ENCODE results near the gene TTC34.
"Not testable (repeated sequence)": the region's sequence is repeated elsewhere in the genome, so short reads cannot be mapped to it uniquely, and the experiment has no call there.

The TTC34 gene

DNA sequence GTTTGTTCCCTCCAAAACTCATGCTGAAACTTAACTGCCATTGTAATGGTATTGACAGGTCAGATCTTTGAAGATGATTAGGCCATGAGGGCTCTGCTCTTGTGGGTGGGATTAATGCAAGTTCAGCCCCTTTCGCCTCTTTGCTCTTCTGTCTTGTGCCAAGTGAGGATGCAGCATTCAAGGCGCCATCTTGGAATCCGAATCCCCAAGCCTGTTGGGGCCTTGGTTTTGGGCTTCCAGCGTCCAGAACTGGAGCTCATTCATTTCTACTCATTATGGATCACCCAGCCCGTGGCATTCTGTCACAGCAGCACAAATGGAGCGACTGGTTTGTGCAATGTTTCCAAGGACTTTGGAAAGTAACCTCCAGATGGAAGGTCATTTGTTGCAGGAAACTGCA lies 5.6 kb downstream of the TTC34 start:
- FAIRE-seq: no peak

DNA sequence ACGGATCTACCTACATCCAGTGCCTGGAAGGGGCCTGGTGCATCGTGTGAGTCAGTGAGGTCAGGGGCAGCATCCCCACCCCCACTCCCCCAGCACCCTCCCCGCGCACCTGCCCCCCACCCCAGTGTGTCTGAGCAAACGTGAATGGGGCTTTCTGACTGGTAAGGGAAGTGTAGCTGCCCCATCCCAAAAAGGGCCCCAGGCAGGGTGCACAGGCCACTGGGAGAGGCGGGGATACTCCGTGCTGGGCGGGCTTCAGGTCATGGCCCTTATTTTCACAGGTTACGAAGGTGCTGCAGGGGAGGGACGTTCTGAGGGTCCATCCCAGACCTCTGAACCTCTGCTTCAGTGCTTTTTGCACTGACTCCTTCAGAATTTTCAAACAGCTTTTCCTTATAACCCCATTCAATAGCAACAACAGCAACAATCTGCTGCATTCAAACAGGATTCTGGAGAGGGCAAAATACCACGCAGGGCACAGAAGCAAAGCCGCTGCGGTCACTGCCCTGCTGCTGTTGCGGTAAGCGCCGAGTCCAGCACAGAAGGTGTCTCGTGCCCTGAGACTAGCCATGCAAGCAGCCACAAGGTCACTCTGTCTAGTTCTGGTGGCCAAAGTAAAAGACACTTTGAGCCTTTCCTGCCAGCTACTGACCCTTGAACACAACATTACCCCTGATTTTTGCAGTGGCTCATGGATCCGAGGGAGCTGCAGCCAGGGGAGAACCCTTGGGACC lies 10.3 kb downstream of the TTC34 start:
- no peak for FAIRE-seq

DNA sequence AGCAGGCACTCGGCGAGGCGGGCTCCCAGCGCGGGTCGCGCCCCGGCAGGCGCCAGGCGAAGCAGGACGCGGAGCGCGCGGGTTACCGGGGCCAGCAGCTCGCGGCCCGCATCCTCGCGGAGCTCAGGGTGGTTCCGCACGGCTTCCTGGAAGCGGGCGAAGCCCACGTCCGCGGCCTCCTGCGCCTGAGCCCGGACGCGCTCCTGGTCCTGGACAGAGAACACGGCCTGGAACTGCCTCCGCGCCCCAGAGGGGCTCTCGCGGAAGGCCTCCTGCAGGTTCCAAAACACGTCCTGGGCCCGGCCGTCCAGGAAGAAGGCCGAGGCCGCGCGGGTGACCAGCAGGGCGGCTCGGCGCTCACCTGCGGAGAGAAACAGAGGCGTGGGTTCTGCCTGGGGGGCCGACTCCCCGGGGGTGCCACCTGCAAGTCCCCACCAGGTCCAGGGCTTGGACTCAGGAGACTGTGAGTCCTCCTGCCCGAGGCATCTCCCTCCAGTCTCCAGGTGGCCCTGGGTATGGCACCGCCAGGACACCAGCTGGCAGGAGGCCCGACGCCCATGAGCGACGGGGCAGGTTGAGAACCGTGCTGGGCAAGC lies 11.4 kb downstream of the TTC34 start:
- FAIRE-seq: no peak

DNA sequence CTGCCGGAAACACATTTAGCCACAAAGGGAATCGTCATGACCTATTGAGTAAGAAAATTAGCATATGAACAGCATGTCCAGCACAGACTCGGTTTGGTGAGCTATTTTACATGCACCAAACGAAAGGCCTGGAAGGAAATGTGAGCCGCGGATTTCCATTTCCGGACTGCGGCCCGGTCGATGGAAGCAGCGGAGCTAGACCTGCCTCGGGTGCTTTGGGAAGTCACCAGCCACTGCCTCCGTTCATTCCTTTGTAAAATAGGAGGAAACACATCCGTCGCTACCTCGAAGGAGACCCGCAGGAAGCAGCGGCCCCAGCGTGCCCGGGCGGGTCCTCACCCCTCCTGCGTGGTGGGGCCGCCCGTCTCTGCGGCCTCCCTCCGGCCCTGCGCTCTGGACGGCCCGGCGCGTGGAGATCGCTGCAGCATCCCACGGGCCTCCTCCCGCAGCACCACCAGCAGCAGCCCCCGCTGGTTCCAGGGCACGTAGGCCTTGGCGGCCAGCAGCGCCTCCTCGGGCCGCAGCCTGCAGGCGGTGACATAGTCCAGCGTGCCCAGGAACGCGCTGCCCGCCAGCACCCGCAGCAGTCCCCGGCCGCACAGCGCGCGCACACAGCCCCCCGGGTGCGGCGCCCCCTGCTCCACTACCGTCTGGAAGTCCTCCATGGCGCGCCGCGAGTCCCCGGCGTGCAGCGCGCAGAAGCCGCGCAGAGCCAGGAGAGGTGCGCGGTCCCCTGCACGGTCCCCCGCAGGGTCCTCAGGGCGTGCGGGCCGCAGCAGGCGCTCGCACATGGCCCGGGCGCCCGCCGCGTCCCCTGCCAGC lies 12.1 kb downstream of the TTC34 start:
- FAIRE-seq: no peak

DNA sequence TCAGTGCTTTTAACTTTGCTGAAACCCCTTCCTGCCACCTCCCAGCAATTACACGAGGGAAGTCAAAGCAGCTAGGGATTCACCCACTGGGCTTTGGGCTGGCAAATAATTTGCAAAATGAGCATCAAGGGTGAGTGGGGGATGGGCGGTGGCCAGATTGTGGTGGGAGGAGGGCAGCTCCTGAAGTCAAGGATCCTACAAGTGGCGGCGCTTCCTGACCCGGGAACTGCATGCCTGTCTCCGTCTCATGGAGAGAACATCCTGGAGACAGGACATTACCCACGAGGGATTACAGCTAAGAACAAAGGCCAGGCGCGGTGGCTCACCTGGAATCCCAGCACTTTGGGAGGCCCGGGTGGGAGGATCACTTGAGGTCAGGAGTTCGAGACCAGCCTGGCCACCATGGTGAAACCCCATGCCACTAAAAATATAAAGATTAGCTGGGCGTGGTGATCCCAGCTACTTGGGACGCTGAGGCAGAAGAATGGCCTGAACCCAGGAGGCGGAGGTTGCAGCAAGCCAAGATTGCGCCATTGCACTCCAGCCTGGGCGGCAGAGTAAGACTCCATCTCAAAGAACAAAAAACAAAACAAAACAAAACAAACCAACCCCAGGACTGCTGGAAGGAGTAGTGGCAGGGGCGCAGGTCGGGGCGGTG lies 12.9 kb downstream of the TTC34 start:
- FAIRE-seq: no peak

DNA sequence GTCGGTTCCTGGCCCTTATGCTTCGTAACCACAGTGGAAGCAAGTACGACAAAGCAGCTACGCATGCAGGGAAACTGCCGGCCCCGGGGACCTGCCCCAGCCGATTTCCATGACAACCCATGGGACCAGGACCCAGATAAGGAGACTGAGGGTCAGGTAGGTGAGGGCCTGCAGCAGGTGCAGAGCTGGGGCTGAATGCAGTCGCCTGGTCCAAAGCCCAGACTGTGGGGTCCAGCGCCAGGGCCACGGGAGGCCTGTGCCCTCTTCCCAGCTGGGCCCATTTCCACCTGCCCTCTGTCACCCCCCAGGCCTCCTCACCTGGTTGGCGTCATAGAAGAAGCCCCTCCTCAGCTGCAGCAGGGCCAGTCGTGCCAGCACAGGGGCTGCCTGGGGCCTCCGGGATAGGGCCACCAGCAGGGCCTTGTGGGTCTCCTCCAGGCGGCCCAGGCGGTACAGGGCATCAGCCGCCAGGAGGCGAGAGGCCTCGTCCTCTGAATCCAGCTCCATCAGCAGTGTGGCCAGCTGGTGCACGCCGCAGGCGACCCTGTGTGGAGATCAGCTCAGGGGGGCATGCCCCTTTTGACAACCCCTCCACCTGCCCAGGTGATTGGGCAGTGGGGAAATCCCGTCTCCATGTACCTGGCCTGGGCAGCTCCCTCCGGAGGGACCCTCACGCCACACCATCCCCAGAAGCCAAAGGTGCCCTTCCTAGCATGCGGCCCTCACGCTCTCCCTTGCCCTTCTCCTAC lies 14.2 kb downstream of the TTC34 start:
- no peak for FAIRE-seq

DNA sequence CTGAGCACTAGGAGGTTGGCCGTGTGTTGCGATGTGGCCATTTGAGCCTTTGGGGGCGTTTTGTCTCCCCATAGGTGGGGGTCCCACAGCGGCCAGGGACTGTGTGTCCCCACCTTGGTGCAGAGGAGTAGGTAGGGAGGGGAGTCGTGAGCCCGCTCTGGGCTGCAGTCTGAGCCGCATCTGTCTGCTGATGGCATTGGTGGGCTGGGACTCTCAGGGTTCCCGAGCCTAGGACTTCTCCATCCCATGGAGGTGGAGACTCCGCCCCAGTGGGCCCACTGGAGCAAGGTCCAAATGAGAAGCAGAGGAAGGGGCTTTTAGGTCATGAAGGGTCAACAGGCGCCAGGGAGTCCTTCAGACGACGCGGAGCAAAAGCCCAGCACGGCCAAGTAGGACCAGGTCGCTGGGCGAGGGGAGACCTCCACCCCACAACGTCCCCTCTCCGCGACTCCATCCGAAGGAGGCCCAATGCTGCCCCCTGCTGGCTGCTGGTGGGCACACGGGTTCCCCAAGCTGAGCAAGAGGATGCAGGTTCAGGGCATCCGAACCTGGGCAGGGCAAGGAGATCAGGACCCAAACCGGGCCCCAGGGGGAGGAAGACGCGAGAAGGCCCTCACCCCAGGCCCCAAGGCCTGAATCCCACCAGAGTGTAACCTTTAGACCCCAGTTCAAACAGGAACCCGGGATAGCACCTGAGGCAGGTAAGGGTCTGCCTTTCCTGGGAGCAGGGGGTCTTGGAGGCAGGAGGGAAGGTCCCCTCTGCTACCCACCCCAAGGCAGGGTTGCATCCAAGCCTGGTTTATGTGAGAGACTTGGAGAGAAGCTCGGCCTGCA lies 14.9 kb downstream of the TTC34 start:
- no peak for FAIRE-seq

DNA sequence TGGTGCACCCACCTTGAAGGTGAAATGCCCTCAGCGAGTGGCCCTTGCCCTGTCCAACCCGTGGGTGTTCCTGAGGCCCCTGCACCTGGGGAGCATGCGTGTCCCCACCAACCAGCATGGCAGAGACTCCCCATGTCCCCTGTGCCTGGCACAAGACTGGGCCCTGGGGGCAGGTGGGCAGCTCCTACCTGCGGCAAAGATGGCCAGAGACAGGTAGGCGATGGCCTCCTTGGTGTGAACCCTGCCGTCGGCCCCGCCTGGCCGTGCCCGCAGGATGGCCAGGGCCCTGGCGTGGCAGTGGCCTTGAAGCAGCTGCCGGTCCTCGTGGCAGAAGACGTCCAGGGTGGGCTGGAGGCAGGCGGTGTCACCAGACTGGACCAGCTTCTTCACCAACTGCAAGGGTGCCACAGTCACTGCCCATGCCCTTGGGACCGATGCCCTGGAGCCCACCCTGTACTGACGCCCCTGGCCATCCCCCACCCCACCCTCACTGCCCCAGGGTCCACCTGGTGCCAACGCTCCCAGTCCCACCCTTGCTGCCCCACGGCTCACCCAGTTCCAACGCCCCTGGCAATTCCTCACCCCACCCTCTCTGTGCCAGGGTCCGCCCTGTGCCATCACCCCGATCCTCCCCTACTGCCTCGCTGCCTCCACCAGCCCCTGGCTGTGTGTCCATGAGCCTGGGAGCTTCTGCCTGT lies 15.7 kb downstream of the TTC34 start:
- FAIRE-seq: no peak

DNA sequence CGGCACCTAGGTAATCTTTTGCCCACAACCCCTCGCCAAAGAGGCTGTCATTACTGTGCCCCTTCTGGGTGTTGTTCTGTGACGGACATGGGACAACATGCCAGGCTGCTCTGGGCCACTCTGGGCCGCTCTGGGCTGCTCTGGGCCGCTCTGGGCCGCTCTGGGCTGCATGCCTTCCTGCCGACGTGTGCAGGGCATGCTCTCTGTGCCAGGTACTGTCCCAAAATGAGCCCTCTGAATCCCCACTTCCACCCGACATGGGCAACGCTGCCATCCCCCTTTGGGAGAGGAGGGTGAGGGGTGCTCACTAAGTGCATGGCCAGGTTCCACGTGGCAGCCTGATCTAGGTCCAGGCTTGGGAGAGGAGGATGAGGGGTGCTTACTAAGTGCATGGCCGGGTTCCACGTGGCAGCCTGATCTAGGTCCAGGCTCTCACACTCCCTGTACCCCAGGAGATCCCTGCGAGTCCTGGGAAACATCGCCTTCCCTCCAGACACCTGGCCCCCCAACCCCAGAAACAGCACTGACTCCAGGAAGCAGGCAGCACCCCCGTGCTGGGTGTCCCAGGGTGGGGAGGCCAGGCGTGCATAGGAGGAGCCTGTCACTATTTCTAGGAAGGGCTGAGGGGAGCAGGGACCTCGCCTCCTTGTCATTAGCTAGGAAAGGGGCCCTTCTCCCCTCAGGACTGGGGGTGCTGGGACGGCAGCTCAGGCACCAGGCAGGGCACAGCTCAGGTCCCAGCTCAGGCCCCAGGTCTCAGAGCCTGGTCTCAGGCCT lies 16.5 kb downstream of the TTC34 start:
- no peak for FAIRE-seq

DNA sequence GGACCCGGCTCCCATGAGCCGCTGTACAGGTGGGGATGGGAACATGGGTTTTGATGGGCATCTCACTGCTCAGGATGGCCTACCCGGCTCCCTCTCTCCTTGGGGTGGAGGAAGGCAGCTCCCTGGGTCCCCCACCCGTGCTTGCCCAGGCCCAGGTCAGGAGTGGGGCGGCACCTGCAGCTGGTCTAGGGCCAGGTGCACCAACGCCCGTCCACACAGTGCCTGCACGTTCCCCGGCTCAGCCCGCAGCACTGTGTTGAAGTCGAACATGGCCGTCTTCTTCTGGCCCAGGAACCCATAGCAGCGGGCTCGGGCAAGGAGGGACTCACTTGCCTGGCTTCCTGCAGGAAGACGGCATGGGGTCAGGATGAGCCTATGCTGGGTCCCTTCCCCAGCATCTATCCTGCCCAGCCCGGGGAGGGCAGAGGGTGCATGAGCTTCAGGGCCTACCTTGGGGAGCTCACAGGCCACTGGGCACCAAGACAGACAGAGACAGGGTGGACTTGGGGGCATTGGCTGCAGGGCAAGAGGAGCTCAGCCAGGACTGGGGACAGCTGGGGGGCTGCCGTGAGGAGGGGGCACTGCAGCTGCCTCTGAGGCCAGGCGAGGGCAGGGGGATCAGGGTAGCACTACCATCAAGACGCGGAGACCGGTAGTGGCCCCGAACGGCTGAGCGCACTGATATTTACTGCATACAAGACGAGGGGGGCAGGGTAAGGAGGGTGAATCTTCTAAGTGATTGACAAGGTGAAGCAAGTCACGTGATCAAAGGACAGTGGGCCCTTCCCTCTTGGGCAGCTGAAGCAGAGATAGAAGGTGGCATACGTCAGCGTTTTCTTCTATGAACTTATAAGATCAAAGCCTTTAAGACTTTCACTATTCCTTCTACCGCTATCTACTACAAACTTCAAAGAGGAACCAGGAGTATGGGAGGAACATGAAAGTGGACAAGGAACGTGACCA lies 17.8 kb downstream of the TTC34 start:
- FAIRE-seq: no peak

DNA sequence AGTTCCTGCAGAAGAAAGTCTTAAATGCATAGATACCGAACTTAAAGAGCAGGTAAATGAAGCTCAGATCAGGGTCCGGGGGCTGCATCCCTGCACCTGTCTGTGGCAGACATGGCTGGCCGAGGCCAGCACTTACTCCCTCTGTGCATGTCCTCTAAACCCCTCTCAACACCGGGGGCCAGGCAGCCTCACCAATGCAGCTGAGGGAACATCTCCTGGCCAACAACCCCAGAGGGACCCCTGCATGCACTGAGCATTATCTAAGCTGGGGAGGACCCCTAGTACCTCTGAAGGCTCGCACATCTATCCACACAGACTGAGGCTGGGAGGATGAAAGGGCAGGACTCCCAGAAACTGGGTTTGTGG lies 18.4 kb downstream of the TTC34 start:
- no peak for FAIRE-seq

DNA sequence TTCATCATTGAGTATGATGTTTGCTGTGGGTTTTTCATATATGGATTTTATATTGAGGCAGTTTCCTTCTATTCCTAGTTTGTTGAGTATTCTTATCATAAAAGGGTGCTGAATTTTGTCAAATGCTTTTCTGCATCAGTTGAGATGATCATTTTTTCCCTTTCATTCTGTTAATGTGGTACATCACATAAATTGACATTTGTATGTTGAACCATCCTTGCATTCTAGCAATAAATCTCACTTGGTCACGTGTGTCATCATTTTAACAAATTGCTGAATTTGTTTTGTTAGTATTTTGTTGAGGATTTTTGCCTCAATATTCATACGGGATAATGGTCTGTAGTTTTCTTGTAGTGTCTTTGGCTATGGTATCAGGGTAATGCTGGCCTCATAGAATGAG lies 19.9 kb downstream of the TTC34 start:
- no peak for FAIRE-seq

DNA sequence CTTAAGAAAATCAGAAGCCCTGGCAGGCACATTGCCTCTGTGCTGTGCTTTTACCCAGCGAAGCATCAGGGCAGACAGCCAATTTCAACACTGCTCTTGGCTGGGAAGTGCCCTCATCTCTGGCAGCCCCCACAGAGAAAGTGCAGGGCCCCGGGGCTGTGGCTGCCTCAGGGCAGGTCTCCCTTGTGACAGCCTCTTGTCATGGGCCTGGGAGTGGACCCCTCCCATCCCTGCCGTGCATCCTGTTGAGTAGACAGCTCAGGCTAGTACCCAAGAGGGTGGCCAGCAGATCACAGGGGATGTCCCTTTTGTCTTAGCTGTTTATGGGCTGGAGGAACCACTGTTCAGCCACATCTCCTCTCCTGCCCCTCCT lies 23.3 kb downstream of the TTC34 start:
- no peak for FAIRE-seq

DNA sequence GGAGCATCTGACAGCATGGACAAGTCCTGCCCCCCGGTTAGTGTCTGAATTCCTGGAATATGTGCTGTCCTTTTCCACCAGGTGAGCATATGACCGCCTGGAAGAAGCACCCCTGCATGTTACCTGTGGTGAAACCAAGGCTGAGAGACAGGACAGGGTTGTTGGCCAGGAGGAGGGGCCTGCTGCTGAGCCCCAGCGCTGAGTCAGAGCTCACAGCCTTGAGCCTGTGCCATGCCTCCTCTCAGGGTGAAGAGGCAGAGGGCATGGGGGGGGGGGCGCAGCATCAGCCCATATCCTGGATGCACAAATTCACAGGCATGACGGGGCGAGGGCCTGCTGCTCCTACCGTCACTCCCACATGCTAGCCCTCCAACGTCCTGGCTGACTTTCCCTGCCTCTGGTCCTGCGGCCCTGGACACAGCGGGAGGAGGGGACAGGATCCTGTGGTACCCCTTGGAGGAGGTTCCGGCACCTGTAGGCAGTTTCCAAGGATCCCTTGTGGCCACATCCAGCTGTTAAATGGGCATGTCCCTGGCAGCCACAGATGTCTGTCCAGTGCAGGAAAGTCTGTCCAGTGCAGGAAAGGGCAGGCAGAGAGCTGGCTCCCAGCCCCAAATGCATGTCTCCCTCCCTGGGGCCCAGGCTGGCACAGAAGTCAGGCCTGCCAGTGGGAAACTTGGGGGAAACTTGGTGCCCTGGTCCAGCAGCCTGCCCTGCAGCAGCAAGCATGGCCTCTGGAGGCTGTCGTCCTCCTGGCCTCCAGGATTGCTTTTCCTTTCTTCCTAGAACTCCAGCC lies 23.9 kb downstream of the TTC34 start:
- no peak for FAIRE-seq

DNA sequence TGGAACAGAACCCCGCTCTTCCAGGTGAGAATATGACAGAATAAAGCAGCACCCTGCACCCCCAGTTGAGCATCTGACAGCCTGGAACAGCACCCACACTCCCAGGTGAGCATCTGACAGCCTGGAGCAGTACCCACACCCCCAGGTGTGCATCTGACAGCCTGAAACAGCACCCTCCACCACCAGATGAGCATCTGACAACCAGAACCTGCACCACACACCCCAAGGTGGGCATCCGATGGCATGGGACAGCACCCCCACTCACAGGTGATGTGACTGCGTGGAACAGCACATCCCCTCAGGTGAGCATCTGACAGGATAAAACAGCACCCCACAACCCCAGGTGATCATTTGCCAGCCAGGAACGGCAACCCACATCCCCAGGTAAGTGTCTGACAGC lies 26.2 kb downstream of the TTC34 start:
- not testable (repeated sequence) for FAIRE-seq

DNA sequence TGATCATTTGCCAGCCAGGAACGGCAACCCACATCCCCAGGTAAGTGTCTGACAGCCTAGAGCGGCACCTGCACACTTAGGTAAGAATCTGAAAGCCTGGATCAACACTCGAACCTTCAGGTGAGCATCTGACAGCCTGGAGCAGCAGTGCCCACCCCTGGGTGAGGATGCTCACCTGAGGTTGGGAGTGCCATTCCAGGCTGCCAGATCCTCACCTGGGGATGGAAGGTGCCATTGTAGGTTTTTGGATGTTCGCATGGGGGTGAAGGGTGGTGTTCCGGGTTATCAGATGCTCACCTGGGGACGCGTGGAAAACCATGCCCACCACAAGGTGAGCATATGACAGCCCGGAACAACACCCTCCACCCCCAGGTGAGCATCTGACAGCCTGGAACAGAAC lies 33.4 kb downstream of the TTC34 start:
- FAIRE-seq: not testable (repeated sequence)

DNA sequence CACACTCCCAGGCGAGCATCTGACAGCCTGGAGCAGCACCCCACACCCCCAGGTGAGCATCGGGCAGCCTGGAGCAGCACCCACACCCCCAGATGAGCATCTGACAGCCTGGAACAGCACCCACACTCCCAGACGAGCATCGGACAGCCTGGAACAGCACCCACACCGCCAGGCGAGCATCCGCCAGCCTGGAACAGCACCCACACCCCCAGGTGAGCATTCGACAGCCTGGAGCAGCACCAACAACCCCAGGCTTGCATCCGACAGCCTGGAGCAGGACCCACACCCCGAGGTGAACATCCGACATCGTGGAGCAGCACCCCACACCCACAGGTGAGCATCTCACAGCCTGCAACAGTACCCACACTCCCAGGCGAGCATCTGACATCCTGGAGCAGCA lies 42.1 kb downstream of the TTC34 start:
- FAIRE-seq: not testable (repeated sequence)

DNA sequence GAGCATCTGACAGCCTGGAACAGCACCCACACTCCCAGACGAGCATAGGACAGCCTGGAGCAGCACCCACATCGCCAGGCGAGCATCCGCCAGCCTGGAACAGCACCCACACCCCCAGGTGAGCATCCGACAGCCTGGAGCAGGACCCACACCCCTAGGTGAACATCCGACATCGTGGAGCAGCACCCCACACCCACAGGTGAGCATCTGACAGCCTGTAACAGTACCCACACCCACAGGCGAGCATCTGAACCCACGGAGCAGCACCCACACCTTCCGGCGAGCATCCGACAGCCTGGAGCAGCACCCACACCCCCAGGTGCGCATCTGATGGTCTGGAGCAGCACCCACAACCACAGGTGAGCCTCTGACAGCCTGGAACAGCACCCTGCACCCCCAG lies 44.0 kb downstream of the TTC34 start:
- FAIRE-seq: not testable (repeated sequence)
